ENCODE results near the gene HTT.

DNA sequence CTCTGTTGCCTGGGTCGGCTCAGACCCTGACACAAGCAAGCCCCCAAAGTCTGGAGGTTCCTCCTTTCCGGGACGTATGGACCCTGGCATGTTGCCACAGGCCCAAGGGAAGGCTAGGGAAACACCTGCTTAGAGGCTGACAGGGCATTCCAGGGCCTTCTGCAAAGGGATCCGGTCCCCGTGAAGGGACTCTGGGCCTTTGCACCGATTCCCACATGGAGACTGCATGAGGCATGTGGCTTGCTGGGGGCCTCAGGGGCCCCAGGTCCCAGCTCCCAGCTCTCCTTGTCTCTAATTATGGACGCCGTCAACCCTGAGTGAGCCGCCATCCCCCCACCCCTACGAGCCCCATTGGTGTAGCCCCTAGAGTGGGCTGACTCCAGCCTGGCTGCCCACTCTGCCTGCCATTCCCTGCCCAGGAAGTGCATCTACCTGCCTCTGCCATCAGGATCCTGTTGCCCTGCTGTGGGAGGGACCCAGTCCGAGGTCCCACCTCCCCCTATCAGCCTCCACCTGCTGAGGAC is 214.2 kb downstream of the HTT start:
- TF ChIP-seq POLR2A (IDR thresholded peaks at IDR 0.05) = no peak
- TF ChIP-seq POLR2AphosphoS5 (IDR thresholded peaks at IDR 0.05; ENCODE audit: insufficient read depth in 1 of 2, low read depth in 1 of 2) = no peak
- no peak for TF ChIP-seq CTCF (IDR thresholded peaks at IDR 0.05)
